Cardiac muscle cell (in vitro differentiated cells and primary cell): Measurements from ENCODE around the gene SRRM1. TPM values are rescaled to one million over a fixed set of nuclear protein-coding genes. Genes with fewer than 3 reads are reported as not detected.
A peak's percentile ranks its signal among the peaks of the same experiment; 100 is the strongest.

ENCODE experiments used
- DNase-seq, 2 donors: peaks; one replicate each; pipeline versions ENCODE4 v3.0.0 to v3.0.0-alpha.2; 2010 to 2017; ENCODE audit warnings: low read depth in 1 of 2, low spot score in 1 of 2
- H3K27ac ChIP-seq: fragments of 200-600 bp; sonication (generic); 2 replicates; pipeline ENCODE4 v1.5.1; 2016
- H3K27me3 ChIP-seq: fragments of 200-600 bp; sonication (generic); 2 replicates; pipeline ENCODE4 v1.6.0; 2016; ENCODE audit warnings: control low read depth
- H3K36me3 ChIP-seq: fragments of 200-600 bp; sonication (generic); 2 replicates; pipeline ENCODE4 v1.5.1; 2016; ENCODE audit warnings: control low read depth
- H3K4me1 ChIP-seq: fragments of 200-600 bp; sonication (generic); 2 replicates; pipeline ENCODE4 v1.8.1; 2017; ENCODE audit warnings: low read depth, mild to moderate bottlenecking, mixed run types
- H3K4me3 ChIP-seq: fragments of 200-600 bp; sonication (generic); 2 replicates; pipeline ENCODE4 v1.5.1; 2016; ENCODE audit warnings: mild to moderate bottlenecking
- H3K9me3 ChIP-seq: fragments of 200-600 bp; sonication (generic); 2 replicates; pipeline ENCODE4 v1.5.1; 2017; ENCODE audit warnings: low read depth, mild to moderate bottlenecking, control low read depth
- CTCF ChIP-seq: IDR thresholded peaks from 2 replicates; pipeline ENCODE4 v1.5.1; 2012; ENCODE audit warnings: low read depth, mild to moderate bottlenecking, low read length
- polyA plus RNA-seq: library from polyadenylated mRNA; unstranded; fragments of >200 nt; fragmentation: Nextera tagmentation; extraction: Ambion mirVana; gene quantifications from 2 replicates; pipeline ENCODE4 v1.2.1, GENCODE V29; 2016
- total RNA-seq: library from RNA; depleted of rRNA; stranded (reverse); fragments of >200 nt; gene quantifications from 2 replicates; pipeline ENCODE4 v1.2.3, GENCODE V29; 2016

Gene SRRM1
- total and polyA plus RNA-seq, 2 experiments from 2014 or later = 133 to 139 TPM

- H3K9me3 ChIP-seq = no peaks in the 10 kb centered on the region
- H3K27ac ChIP-seq = no peak overlapping the region
- H3K4me3 ChIP-seq = no peak overlapping the region
- H3K36me3 ChIP-seq = no peaks in the 10 kb centered on the region
- TF ChIP-seq CTCF = no peak
- H3K4me1 ChIP-seq = peaks cover 8% of the 10 kb centered on the region
- peak in 1 of 2 donors; percentile 82 for DNase-seq
- H3K27me3 ChIP-seq = no peaks in the 10 kb centered on the region
These were observed 64.6 kb downstream of the SRRM1 start for GRCh38 chr1:24707687-24708086.

- no peak for TF ChIP-seq CTCF
- Histone ChIP-seq H3K36me3 (no peaks in the 10 kb centered on the region), H3K27me3 (no peaks in the 10 kb centered on the region), H3K9me3 (no peaks in the 10 kb centered on the region), H3K4me3 (no peak overlapping the region), H3K27ac (no peak overlapping the region), H3K4me1 (peaks cover 8% of the 10 kb centered on the region)
- no peak for DNase-seq
These were observed 65.8 kb downstream of the SRRM1 start for GRCh38 chr1:24708938-24709337.

GRCh38 chr1:24709791-24710441 lies 66.8 kb downstream of the SRRM1 start:
- no peak for TF ChIP-seq CTCF
- Histone ChIP-seq H3K9me3 (no peaks in the 10 kb centered on the region), H3K27me3 (no peaks in the 10 kb centered on the region), H3K4me1 (peaks cover 5% of the 10 kb centered on the region), H3K4me3 (no peak overlapping the region), H3K27ac (no peak overlapping the region), H3K36me3 (no peaks in the 10 kb centered on the region)
- DNase-seq = no peak

GRCh38 chr1:24711329-24711728 lies 68.2 kb downstream of the SRRM1 start:
- Histone ChIP-seq H3K27ac (no peak overlapping the region), H3K9me3 (no peaks in the 10 kb centered on the region), H3K4me1 (no peaks in the 10 kb centered on the region), H3K27me3 (no peaks in the 10 kb centered on the region), H3K36me3 (no peaks in the 10 kb centered on the region), H3K4me3 (no peak overlapping the region)
- TF ChIP-seq CTCF = no peak
- DNase-seq = no peak

- TF ChIP-seq CTCF = no peak
- Histone ChIP-seq H3K4me3 (no peak overlapping the region), H3K9me3 (no peaks in the 10 kb centered on the region), H3K4me1 (no peaks in the 10 kb centered on the region), H3K36me3 (no peaks in the 10 kb centered on the region), H3K27ac (no peak overlapping the region), H3K27me3 (no peaks in the 10 kb centered on the region)
- DNase-seq = no peak
These were observed 70.1 kb downstream of the SRRM1 start for GRCh38 chr1:24713176-24713575.

- no peaks in the 10 kb centered on the region for H3K27me3 ChIP-seq
- H3K4me3 ChIP-seq = no peak overlapping the region
- no peak overlapping the region for H3K27ac ChIP-seq
- no peaks in the 10 kb centered on the region for H3K9me3 ChIP-seq
- H3K36me3 ChIP-seq = no peaks in the 10 kb centered on the region
- DNase-seq = no peak
- H3K4me1 ChIP-seq = no peaks in the 10 kb centered on the region
- no peak for TF ChIP-seq CTCF
These were observed 70.6 kb downstream of the SRRM1 start for GRCh38 chr1:24713736-24714135.
